Colonic mucosa (tissue), 4 donors: ENCODE measurements around the gene EFCAB12. TPM values are rescaled to one million over a fixed set of nuclear protein-coding genes. Genes with fewer than 3 reads are reported as not detected.

Source experiments
- DNase-seq: peaks from one replicate; pipeline ENCODE4 v3.0.0-alpha.2; 2020
- H3K27ac ChIP-seq: fragments of 200-600 bp; one replicate; pipeline ENCODE4 v1.8.0; 2021
- H3K27me3 ChIP-seq: fragments of 200-600 bp; one replicate; pipeline ENCODE4 v1.8.0; 2021
- H3K36me3 ChIP-seq: fragments of 200-600 bp; one replicate; pipeline ENCODE4 v1.8.0; 2021
- H3K4me1 ChIP-seq: fragments of 200-600 bp; one replicate; pipeline ENCODE4 v1.8.0; 2021; ENCODE audit warnings: mild to moderate bottlenecking
- H3K4me3 ChIP-seq: fragments of 200-600 bp; one replicate; pipeline ENCODE4 v1.8.0; 2021
- H3K9ac ChIP-seq, 2 donors: one replicate each; pipeline ENCODE4 v1.7.0; 2013; ENCODE audit warnings: control low read depth in 2 of 2, low read depth in 2 of 2, low read length in 2 of 2
- H3K9me3 ChIP-seq: fragments of 200-600 bp; one replicate; pipeline ENCODE4 v1.8.0; 2021
- intact Hi-C: fragments of 100-400 bp; cut with DNase I; formaldehyde crosslinking; loops from one replicate; pipeline ENCODE4 v1.14.1; 2022
- total RNA-seq, 2 donors: library from RNA; stranded (reverse); fragmentation: NEBNext Ultra II Directional in 1 of 2; extraction: Animal tissue kit (Norgen Biotek cat#: 25700) in 1 of 2; gene quantifications; one replicate each; pipeline ENCODE4 v1.2.1, GENCODE V29; 2021
- TF ChIP-seq, protein P1 (sequence below): fragments of 200-600 bp; IDR thresholded peaks from one replicate; pipeline ENCODE4 v1.8.0; 2022; ENCODE audit warnings: antibody characterized with exemption, mild to moderate bottlenecking
- donor health status: healthy.
- donor health status: DM: no; HTN: no; CAD: no.
- donor health status: DM: no; HTN: no; CAD: no.

EFCAB12 gene
- total RNA-seq, 2 donors from 2014 or later, result 0.16 to 0.47 TPM

DNA sequence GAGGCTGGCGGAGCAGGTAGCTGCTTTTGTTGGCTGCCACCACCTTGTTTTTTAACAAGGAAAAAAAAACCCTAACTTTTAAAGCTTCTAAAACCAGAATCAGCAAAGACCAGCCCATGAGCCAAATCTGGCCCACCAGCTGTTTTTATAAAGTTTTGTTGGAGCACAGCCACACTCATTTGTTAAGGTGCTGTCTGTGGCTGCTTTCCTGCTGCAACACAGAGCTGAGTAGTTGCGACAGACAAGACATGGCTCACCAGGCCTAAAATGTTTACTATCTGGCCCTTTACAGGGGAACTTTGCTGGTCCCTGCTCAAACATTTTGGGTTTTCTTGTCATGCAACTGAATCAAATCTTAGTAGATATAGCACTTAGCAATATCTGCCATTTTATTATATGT lies 18.9 kb downstream of the EFCAB12 start:
- no peak overlapping the region for H3K4me3 ChIP-seq
- intact Hi-C loops, result no loop called here
- H3K4me1 ChIP-seq, result no peaks in the 10 kb centered on the region
- H3K27ac ChIP-seq, result no peak overlapping the region
- TF ChIP-seq, protein P1, sequence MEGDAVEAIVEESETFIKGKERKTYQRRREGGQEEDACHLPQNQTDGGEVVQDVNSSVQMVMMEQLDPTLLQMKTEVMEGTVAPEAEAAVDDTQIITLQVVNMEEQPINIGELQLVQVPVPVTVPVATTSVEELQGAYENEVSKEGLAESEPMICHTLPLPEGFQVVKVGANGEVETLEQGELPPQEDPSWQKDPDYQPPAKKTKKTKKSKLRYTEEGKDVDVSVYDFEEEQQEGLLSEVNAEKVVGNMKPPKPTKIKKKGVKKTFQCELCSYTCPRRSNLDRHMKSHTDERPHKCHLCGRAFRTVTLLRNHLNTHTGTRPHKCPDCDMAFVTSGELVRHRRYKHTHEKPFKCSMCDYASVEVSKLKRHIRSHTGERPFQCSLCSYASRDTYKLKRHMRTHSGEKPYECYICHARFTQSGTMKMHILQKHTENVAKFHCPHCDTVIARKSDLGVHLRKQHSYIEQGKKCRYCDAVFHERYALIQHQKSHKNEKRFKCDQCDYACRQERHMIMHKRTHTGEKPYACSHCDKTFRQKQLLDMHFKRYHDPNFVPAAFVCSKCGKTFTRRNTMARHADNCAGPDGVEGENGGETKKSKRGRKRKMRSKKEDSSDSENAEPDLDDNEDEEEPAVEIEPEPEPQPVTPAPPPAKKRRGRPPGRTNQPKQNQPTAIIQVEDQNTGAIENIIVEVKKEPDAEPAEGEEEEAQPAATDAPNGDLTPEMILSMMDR, result no peak
- DNase-seq, result no peak
- no peaks in the 10 kb centered on the region for H3K9me3 ChIP-seq
- H3K27me3 ChIP-seq, result no peaks in the 10 kb centered on the region
- no peaks in the 10 kb centered on the region for H3K36me3 ChIP-seq
- H3K9ac ChIP-seq, result no peak overlapping the region

DNA sequence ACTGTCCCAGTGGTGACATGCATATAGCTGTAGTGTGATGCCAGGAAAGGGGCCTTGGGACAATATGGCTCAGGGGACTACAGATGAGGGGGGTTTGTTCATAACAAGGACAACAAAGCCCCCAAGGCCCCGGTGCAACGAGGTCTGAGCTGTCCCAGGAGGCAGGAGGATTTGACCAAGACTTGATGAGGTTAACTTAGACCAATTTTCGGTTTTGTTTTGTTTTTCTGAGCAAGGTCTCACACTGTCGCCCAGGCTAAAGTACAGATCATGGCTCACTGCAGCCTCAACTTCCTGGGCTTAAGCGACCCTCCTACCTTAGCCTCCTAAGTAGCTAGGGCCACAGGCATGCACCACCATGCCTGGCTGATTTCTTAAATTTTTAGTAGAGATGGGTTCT lies 23.8 kb downstream of the EFCAB12 start:
- intact Hi-C loops, result no loop called here
- H3K4me1 ChIP-seq, result no peaks in the 10 kb centered on the region
- TF ChIP-seq, protein P1, result no peak
- no peaks in the 10 kb centered on the region for H3K9me3 ChIP-seq
- H3K27me3 ChIP-seq, result no peaks in the 10 kb centered on the region
- no peak overlapping the region for H3K4me3 ChIP-seq
- no peaks in the 10 kb centered on the region for H3K36me3 ChIP-seq
- H3K27ac ChIP-seq, result no peak overlapping the region
- no peak for DNase-seq
- H3K9ac ChIP-seq, result no peak overlapping the region

DNA sequence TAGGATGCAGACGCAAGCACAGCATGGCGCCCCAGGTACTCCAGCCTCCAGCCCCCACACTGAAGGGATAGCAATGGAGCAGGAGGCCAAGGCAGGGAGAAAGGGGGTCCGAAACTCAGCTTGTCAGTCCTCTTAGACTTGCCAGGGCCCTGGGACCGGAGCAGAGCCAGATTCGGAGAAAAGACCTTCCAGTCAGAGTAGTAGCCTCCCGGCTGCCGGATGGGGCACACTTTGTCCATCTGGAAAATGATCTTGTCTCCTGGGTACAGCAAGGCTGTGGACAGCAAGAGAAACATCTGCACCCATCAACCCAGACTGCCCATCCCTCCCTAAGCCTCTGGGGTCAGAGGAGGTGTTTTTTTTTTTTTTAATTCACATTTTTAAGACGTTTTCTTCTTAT lies 24.3 kb downstream of the EFCAB12 start:
- Histone ChIP-seq H3K4me1 (no peaks in the 10 kb centered on the region), H3K27ac (no peak overlapping the region), H3K4me3 (no peak overlapping the region), H3K36me3 (no peaks in the 10 kb centered on the region), H3K27me3 (no peaks in the 10 kb centered on the region), H3K9ac (no peak overlapping the region), H3K9me3 (no peaks in the 10 kb centered on the region)
- DNase-seq, result no peak
- intact Hi-C loops, result no loop called here
- TF ChIP-seq, protein P1, result no peak

DNA sequence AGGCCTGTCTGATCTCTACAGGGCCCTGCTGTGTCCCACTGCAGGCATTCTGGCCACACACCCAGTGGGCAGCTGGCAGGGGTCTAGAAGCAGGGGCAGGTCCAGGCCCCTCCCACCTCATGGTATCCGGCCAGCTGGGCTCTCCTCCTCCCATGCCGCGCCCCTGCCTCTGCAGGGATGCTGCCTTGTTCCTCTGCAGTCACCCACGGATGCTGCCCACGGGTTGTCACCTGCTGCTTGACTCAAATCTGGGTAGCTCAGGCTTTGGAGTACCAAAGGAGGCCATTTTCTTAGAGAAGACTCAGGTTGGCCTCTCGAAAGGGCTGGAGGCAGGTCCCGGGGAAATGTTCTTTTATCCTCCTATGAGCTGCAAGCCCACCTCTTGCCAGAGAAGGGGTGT lies 25.0 kb downstream of the EFCAB12 start:
- H3K4me3 ChIP-seq, result no peak overlapping the region
- H3K36me3 ChIP-seq, result no peaks in the 10 kb centered on the region
- no peak overlapping the region for H3K9ac ChIP-seq
- intact Hi-C loops, result no loop called here
- H3K27me3 ChIP-seq, result no peaks in the 10 kb centered on the region
- DNase-seq, result no peak
- no peaks in the 10 kb centered on the region for H3K4me1 ChIP-seq
- no peak overlapping the region for H3K27ac ChIP-seq
- H3K9me3 ChIP-seq, result no peaks in the 10 kb centered on the region
- TF ChIP-seq, protein P1, result no peak

DNA sequence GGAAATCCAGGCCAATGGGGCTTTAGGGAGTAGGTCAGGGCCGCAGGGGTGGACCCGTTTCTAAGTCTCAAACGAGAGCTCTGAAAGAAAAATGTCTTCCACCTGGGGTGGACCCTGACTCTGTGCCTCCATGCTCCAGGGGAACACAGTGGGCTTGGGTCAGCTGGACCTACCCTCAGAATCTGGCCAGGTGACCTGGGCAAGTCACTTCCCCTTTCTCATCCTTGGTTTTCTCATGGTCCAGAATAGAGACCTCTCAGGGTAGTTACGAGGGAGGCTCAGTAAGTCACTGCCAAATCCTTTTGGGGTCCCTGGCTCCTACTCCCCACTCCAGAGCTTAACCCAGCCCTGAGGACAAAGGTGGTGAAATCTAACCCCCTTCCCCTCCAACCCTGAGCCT lies 25.8 kb downstream of the EFCAB12 start:
- Histone ChIP-seq H3K4me3 (no peak overlapping the region), H3K27me3 (no peaks in the 10 kb centered on the region), H3K9ac (no peak overlapping the region), H3K4me1 (no peaks in the 10 kb centered on the region), H3K36me3 (no peaks in the 10 kb centered on the region), H3K9me3 (no peaks in the 10 kb centered on the region), H3K27ac (no peak overlapping the region)
- intact Hi-C loops, result no loop called here
- no peak for DNase-seq
- TF ChIP-seq, protein P1, result no peak

DNA sequence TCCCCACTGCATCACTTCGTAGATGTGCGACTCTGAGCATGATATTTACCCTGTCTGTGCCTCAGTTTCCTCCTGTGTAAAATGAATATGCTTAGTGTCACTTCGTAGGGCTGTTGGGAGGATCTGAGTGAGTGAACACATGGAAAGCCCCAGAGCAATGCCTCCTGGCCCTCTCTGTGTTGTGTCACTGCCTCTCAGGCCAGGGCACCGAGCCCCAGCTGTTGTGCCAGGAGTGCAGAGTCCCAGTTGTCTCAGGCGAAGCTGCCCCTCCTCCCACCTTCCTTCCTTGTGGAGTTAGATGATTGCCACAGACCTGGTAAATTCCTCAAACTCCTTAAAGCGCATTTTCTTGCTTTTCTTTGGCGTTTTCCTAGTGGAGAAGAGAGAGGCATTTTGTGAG lies 26.2 kb downstream of the EFCAB12 start:
- no peak overlapping the region for H3K4me3 ChIP-seq
- no peaks in the 10 kb centered on the region for H3K27me3 ChIP-seq
- H3K9ac ChIP-seq, result no peak overlapping the region
- H3K36me3 ChIP-seq, result no peaks in the 10 kb centered on the region
- H3K4me1 ChIP-seq, result no peaks in the 10 kb centered on the region
- TF ChIP-seq, protein P1, result no peak
- intact Hi-C loops, result no loop called here
- DNase-seq, result no peak
- no peak overlapping the region for H3K27ac ChIP-seq
- no peaks in the 10 kb centered on the region for H3K9me3 ChIP-seq
